Measurements from ENCODE around the gene NAV2.
A peak's percentile ranks its signal among the peaks of the same experiment; 100 is the strongest.

NAV2 gene

GRCh38 chr11:20113149-20113438, 400.5 kb downstream of the NAV2 start:
- Mint-ChIP-seq H3K4me1 (peaks cover 16% of the 10 kb centered on the region), H3K36me3 (ENCODE audit: low read depth) (peaks cover 50% of the 10 kb centered on the region), H3K9me3 (no peaks in the 10 kb centered on the region), H3K27ac (no peak overlapping the region), H3K4me3 (no peak overlapping the region), H3K27me3 (ENCODE audit: low read depth, poor library complexity) (peaks cover 6% of the 10 kb centered on the region)
- DNase-seq: no peak
- TF ChIP-seq CTCF (IDR thresholded peaks at IDR 0.05): no peak

GRCh38 chr11:20114588-20114987, 402.0 kb downstream of the NAV2 start:
- Mint-ChIP-seq H3K4me3 (no peak overlapping the region), H3K4me1 (peaks cover 16% of the 10 kb centered on the region), H3K9me3 (no peaks in the 10 kb centered on the region), H3K36me3 (ENCODE audit: low read depth) (peaks cover 56% of the 10 kb centered on the region), H3K27me3 (ENCODE audit: low read depth, poor library complexity) (peaks cover 6% of the 10 kb centered on the region), H3K27ac (no peak overlapping the region)
- TF ChIP-seq CTCF (IDR thresholded peaks at IDR 0.05): no peak
- DNase-seq: no peak

GRCh38 chr11:20116825-20117224, 404.2 kb downstream of the NAV2 start:
- Mint-ChIP-seq H3K36me3 (ENCODE audit: low read depth) (peaks cover 61% of the 10 kb centered on the region), H3K27ac (peak overlapping the region; percentile 53), H3K27me3 (ENCODE audit: low read depth, poor library complexity) (no peaks in the 10 kb centered on the region)

GRCh38 chr11:20117291-20117690, 404.7 kb downstream of the NAV2 start:
- no peak for DNase-seq
- Mint-ChIP-seq H3K27me3 (ENCODE audit: low read depth, poor library complexity) (no peaks in the 10 kb centered on the region), H3K4me1 (peaks cover 2% of the 10 kb centered on the region), H3K9me3 (no peaks in the 10 kb centered on the region), H3K36me3 (ENCODE audit: low read depth) (peaks cover 57% of the 10 kb centered on the region), H3K27ac (peak overlapping the region; percentile 53), H3K4me3 (no peak overlapping the region)
- TF ChIP-seq CTCF (IDR thresholded peaks at IDR 0.05): no peak

More at GRCh38 chr11:20116825-20117224, 404.2 kb downstream of the NAV2 start:
- TF ChIP-seq CTCF (IDR thresholded peaks at IDR 0.05): no peak
- DNase-seq: no peak
- Mint-ChIP-seq H3K9me3 (no peaks in the 10 kb centered on the region), H3K4me3 (no peak overlapping the region), H3K4me1 (peaks cover 7% of the 10 kb centered on the region)

- H3K27ac Mint-ChIP-seq: no peak overlapping the region
- H3K4me1 Mint-ChIP-seq: no peaks in the 10 kb centered on the region
- H3K36me3 Mint-ChIP-seq (ENCODE audit: low read depth): peaks cover 54% of the 10 kb centered on the region
- no peak for DNase-seq
- H3K9me3 Mint-ChIP-seq: no peaks in the 10 kb centered on the region
- no peak overlapping the region for H3K4me3 Mint-ChIP-seq
- H3K27me3 Mint-ChIP-seq (ENCODE audit: low read depth, poor library complexity): no peaks in the 10 kb centered on the region
- no peak for TF ChIP-seq CTCF (IDR thresholded peaks at IDR 0.05)
These were observed 405.6 kb downstream of the NAV2 start for GRCh38 chr11:20118209-20118608.

- no peak for DNase-seq
- Mint-ChIP-seq H3K4me1 (no peaks in the 10 kb centered on the region), H3K27ac (peak overlapping the region; percentile 49)
These were observed 406.7 kb downstream of the NAV2 start for GRCh38 chr11:20119315-20119714.

More at GRCh38 chr11:20119315-20119714, 406.7 kb downstream of the NAV2 start:
- TF ChIP-seq CTCF (IDR thresholded peaks at IDR 0.05): no peak
- no peaks in the 10 kb centered on the region for H3K9me3 Mint-ChIP-seq
- peaks cover 2% of the 10 kb centered on the region for H3K27me3 Mint-ChIP-seq (ENCODE audit: low read depth, poor library complexity)
- no peak overlapping the region for H3K4me3 Mint-ChIP-seq
- H3K36me3 Mint-ChIP-seq (ENCODE audit: low read depth): peaks cover 48% of the 10 kb centered on the region
